ENCODE measurements around the gene SCRN1. TPM values are rescaled to one million over a fixed set of nuclear protein-coding genes. Genes with fewer than 3 reads are reported as not detected.

The SCRN1 gene
- total RNA-seq, 1 experiment from 2014 or later = 96.2 TPM

DNA sequence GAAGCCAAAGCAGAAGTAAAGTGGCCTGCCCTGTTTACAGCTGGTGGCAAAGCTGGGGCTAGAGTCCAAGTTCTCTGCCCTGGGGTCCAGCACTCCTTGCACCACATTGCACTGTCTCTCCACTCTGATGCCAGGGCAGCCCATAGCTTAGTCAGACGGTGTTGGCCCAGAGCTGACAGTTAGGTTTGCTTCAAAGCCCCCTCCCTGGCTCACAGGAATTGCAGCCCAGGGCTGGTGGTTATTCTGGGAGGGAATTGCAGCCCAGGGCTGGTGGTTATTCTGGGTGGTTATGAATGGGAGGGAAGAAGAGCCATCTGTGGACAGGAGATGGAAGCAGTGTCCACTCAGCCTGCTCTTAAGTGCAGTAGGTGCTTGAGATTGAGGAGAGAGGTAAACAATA lies 88.9 kb downstream of the SCRN1 start (continued):
- TF ChIP-seq, protein P1, sequence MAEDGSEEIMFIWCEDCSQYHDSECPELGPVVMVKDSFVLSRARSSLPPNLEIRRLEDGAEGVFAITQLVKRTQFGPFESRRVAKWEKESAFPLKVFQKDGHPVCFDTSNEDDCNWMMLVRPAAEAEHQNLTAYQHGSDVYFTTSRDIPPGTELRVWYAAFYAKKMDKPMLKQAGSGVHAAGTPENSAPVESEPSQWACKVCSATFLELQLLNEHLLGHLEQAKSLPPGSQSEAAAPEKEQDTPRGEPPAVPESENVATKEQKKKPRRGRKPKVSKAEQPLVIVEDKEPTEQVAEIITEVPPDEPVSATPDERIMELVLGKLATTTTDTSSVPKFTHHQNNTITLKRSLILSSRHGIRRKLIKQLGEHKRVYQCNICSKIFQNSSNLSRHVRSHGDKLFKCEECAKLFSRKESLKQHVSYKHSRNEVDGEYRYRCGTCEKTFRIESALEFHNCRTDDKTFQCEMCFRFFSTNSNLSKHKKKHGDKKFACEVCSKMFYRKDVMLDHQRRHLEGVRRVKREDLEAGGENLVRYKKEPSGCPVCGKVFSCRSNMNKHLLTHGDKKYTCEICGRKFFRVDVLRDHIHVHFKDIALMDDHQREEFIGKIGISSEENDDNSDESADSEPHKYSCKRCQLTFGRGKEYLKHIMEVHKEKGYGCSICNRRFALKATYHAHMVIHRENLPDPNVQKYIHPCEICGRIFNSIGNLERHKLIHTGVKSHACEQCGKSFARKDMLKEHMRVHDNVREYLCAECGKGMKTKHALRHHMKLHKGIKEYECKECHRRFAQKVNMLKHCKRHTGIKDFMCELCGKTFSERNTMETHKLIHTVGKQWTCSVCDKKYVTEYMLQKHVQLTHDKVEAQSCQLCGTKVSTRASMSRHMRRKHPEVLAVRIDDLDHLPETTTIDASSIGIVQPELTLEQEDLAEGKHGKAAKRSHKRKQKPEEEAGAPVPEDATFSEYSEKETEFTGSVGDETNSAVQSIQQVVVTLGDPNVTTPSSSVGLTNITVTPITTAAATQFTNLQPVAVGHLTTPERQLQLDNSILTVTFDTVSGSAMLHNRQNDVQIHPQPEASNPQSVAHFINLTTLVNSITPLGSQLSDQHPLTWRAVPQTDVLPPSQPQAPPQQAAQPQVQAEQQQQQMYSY (CRISPR knock-in tag; IDR thresholded peaks at IDR 0.05) = no peak
- no peak for TF ChIP-seq JUN (CRISPR knock-in tag; IDR thresholded peaks at IDR 0.05)
- TF ChIP-seq, protein P2, sequence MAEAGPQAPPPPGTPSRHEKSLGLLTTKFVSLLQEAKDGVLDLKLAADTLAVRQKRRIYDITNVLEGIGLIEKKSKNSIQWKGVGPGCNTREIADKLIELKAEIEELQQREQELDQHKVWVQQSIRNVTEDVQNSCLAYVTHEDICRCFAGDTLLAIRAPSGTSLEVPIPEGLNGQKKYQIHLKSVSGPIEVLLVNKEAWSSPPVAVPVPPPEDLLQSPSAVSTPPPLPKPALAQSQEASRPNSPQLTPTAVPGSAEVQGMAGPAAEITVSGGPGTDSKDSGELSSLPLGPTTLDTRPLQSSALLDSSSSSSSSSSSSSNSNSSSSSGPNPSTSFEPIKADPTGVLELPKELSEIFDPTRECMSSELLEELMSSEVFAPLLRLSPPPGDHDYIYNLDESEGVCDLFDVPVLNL (CRISPR knock-in tag; IDR thresholded peaks at IDR 0.05; ENCODE audit: borderline replicate concordance, low read depth) = no peak
- no peak for TF ChIP-seq CREB1 (CRISPR knock-in tag; IDR thresholded peaks at IDR 0.05)
- no peak for TF ChIP-seq CBFB (CRISPR knock-in tag; IDR thresholded peaks at IDR 0.05; ENCODE audit: low read depth)

DNA sequence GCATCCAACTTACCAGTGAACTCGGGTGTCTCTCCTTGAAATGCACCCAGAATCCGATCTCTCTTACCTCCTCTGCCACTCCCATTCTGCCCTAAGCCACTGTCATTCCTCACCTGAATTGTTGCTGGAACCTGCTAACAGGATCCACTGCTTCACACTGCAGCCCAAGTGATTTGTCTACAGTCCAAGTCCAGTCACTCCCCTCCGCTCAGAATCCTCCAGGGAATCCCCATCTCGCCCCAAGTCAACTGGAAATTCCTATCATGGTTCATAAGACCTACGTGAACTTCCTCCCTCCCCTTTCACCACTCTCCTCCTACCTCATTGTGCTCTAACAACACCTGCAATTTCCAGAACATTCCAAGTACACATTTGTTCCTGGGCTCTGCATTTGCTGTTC lies 91.3 kb downstream of the SCRN1 start:
- no peak for ATAC-seq
- TF ChIP-seq, protein P3, sequence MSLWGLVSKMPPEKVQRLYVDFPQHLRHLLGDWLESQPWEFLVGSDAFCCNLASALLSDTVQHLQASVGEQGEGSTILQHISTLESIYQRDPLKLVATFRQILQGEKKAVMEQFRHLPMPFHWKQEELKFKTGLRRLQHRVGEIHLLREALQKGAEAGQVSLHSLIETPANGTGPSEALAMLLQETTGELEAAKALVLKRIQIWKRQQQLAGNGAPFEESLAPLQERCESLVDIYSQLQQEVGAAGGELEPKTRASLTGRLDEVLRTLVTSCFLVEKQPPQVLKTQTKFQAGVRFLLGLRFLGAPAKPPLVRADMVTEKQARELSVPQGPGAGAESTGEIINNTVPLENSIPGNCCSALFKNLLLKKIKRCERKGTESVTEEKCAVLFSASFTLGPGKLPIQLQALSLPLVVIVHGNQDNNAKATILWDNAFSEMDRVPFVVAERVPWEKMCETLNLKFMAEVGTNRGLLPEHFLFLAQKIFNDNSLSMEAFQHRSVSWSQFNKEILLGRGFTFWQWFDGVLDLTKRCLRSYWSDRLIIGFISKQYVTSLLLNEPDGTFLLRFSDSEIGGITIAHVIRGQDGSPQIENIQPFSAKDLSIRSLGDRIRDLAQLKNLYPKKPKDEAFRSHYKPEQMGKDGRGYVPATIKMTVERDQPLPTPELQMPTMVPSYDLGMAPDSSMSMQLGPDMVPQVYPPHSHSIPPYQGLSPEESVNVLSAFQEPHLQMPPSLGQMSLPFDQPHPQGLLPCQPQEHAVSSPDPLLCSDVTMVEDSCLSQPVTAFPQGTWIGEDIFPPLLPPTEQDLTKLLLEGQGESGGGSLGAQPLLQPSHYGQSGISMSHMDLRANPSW (CRISPR knock-in tag; conservative IDR thresholded peaks at IDR 0.05; ENCODE audit: low read depth) = no peak
- TF ChIP-seq, protein P4, sequence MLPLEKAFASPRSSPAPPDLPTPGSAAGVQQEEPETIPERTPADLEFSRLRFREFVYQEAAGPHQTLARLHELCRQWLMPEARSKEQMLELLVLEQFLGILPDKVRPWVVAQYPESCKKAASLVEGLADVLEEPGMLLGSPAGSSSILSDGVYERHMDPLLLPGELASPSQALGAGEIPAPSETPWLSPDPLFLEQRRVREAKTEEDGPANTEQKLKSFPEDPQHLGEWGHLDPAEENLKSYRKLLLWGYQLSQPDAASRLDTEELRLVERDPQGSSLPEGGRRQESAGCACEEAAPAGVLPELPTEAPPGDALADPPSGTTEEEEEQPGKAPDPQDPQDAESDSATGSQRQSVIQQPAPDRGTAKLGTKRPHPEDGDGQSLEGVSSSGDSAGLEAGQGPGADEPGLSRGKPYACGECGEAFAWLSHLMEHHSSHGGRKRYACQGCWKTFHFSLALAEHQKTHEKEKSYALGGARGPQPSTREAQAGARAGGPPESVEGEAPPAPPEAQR (CRISPR knock-in tag; IDR thresholded peaks at IDR 0.05) = no peak
- TF ChIP-seq, protein P5, sequence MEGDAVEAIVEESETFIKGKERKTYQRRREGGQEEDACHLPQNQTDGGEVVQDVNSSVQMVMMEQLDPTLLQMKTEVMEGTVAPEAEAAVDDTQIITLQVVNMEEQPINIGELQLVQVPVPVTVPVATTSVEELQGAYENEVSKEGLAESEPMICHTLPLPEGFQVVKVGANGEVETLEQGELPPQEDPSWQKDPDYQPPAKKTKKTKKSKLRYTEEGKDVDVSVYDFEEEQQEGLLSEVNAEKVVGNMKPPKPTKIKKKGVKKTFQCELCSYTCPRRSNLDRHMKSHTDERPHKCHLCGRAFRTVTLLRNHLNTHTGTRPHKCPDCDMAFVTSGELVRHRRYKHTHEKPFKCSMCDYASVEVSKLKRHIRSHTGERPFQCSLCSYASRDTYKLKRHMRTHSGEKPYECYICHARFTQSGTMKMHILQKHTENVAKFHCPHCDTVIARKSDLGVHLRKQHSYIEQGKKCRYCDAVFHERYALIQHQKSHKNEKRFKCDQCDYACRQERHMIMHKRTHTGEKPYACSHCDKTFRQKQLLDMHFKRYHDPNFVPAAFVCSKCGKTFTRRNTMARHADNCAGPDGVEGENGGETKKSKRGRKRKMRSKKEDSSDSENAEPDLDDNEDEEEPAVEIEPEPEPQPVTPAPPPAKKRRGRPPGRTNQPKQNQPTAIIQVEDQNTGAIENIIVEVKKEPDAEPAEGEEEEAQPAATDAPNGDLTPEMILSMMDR (IDR thresholded peaks at IDR 0.05) = no peak
- TF ChIP-seq SOX15 (CRISPR knock-in tag; IDR thresholded peaks at IDR 0.05) (no peak), NR1H2 (CRISPR knock-in tag; IDR thresholded peaks at IDR 0.05) (no peak), RORB (CRISPR knock-in tag; IDR thresholded peaks at IDR 0.05) (no peak), IRF2 (CRISPR knock-in tag; IDR thresholded peaks at IDR 0.05; ENCODE audit: borderline replicate concordance, low read depth) (no peak), NFYB (CRISPR knock-in tag; conservative IDR thresholded peaks at IDR 0.05; ENCODE audit: low read depth) (no peak), GABPB1 (CRISPR knock-in tag; IDR thresholded peaks at IDR 0.05) (no peak)
- TF ChIP-seq, protein P6, sequence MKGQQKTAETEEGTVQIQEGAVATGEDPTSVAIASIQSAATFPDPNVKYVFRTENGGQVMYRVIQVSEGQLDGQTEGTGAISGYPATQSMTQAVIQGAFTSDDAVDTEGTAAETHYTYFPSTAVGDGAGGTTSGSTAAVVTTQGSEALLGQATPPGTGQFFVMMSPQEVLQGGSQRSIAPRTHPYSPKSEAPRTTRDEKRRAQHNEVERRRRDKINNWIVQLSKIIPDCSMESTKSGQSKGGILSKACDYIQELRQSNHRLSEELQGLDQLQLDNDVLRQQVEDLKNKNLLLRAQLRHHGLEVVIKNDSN (CRISPR knock-in tag; IDR thresholded peaks at IDR 0.05) = no peak
- H3K27ac Mint-ChIP-seq = no peak overlapping the region
- no peaks in the 10 kb centered on the region for H3K27me3 Mint-ChIP-seq (ENCODE audit: low read depth)
- H3K4me1 Mint-ChIP-seq = no peaks in the 10 kb centered on the region
- peaks cover 33% of the 10 kb centered on the region for H3K36me3 Mint-ChIP-seq
- H3K9me3 Mint-ChIP-seq = peaks cover 29% of the 10 kb centered on the region
- DNase-seq (ENCODE audit: low spot score) = no peak
- ChIA-PET CTCF (no interaction called here), POLR2A (no interaction called here)
- H3K4me3 Mint-ChIP-seq = no peak overlapping the region
